HG03103 (cell line): ENCODE results near the gene PCID2.

ENCODE experiments used
- ATAC-seq: cut with Tn5 transposase; IDR thresholded peaks from one replicate; pipeline ENCODE4 v1.9.1; 2021; ENCODE audit warnings: low read depth; ENCODE audit not compliant: unreplicated experiment

Gene PCID2

GRCh38 chr13:113151745-113152690 is 56.5 kb downstream of the PCID2 start:
- no peak for ATAC-seq

GRCh38 chr13:113150550-113151365 is 57.7 kb downstream of the PCID2 start:
- ATAC-seq: no peak

- no peak for ATAC-seq
Measured at GRCh38 chr13:113149711-113150549, 58.5 kb downstream of the PCID2 start.

GRCh38 chr13:113148940-113149503 is 59.4 kb downstream of the PCID2 start:
- no peak for ATAC-seq

GRCh38 chr13:113148407-113148806 is 60.1 kb downstream of the PCID2 start:
- no peak for ATAC-seq

- ATAC-seq: no peak
Measured at GRCh38 chr13:113147206-113147605, 61.3 kb downstream of the PCID2 start.

DNA sequence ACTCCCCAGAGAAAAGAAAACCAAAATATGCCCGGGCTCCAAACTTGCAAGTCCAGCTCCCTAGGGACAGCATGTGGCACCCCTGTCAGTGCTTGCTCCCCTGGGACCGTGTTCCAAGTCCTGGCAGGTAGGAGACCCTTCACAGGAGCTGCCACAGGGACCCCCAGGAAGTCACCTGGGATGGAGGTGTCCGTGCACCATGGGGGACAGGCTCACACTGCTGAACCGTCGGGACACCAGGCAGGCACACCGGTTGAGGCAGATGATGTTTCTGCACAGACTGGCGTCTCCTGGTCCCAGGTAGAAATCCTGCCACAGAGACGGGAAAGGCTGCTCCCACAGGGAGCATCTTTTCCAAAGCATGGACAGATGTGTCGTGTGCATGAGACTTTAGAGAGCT is 61.7 kb downstream of the PCID2 start:
- no peak for ATAC-seq

DNA sequence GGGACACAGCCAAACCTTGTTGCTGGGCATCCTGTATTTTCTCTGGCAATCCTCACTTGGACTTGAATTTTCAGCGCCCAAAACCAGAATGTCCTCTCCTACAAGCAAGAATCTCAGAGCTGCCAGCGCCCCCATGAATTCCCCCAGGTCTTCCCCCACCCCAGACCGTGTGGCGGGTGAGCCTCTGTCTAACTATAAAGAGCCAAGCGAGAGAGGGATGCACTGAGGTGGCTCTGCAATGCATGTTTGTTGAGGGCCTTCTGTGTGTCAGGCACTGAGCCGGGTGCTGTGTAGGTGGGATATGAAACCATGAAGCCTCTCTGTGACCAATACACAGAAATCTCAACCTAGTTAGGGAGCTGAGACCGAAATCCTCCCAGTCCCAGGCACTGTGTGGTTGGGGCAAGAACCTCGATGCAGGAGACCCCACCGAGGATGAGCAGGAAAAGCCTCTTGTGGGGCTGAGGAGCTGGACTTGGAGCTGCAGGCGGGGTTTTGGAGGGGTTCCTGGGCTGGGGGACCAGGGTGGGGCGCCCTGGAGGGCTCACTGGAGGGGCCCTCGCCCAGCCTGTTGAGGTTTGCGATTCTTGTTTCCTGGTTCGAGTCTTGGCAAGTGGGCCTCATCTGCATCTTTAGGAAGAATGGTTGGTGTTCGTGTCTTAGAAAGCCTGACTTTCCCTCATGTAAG is 62.4 kb downstream of the PCID2 start:
- ATAC-seq: no peak

- ATAC-seq: no peak
Measured at GRCh38 chr13:113145496-113145895, 63.0 kb downstream of the PCID2 start.

DNA sequence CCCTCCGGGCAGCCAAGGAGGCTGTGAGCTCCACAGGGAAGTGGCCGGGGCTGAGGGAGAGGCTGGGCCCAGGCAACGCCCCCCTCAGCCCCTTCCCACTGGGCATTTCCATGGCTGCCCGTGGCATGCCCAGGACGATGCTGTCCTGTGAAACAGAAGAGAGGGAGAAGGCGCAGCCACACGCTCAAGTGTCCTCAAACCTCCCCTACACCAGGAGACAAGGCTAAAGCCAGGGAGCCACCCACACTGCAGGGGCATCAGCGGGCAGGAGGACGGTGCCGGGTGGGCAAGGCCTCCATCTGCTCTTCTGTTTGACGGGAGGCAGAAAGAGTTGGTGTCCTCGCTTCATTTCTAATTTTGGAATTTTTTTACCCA is 64.2 kb downstream of the PCID2 start:
- ATAC-seq: no peak

DNA sequence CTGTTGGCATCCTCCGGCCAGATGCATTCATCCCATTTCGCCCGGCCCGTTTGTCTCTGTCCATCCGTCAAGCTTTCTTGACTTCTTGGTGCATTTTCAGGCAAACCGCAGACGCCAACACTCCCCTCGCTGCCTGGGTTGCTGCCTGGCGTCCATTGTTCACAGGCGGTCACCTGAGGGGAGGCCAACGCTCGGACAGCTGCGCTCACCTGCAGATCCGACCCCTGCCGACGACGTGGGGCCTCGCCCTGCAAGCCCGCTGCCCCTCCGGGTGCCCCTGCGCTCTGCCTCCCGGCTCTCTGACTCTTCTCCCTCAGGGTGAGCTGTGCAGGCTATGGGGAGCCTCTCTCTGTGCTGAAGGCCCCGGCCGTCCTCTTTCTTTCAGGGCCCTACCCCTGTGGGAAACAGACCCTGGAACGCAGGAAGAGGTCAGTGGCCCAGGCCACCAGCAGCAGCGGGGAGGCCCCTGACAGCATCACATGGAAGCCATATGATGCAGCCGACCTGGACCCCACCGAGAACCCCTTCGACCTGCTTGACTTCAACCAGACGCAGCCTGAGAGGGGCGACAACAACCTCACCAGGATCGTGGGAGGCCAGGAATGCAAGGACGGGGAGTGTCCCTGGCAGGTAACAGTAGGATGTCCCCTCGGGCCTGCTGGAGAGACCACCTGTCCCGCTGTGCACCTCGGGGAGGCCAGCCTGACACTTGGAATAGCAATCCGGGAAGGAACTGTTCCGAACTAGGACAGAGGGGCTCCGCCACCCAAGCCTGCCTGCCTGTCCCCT is 64.8 kb downstream of the PCID2 start:
- no peak for ATAC-seq

DNA sequence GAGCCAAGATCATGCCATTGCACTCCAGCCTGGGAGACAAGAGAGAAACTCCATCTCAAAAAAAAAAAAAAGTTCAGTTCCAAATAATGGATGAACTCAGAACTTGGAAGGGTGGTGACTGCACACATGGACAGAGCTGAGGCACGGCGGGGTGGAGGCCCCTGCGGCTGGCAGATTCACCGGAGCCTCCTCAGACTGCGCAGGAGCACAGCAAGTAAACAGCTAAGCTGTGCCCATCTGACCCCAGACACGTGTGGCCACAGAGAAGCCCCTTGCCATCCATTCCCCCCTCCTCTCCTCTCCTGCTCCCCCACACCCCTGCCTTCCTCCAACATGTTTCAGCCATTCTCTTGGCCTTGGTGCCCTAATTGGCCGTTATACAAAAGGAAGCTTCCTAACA is 65.6 kb downstream of the PCID2 start:
- no peak for ATAC-seq

GRCh38 chr13:113141601-113141970 is 66.9 kb downstream of the PCID2 start:
- no peak for ATAC-seq

DNA sequence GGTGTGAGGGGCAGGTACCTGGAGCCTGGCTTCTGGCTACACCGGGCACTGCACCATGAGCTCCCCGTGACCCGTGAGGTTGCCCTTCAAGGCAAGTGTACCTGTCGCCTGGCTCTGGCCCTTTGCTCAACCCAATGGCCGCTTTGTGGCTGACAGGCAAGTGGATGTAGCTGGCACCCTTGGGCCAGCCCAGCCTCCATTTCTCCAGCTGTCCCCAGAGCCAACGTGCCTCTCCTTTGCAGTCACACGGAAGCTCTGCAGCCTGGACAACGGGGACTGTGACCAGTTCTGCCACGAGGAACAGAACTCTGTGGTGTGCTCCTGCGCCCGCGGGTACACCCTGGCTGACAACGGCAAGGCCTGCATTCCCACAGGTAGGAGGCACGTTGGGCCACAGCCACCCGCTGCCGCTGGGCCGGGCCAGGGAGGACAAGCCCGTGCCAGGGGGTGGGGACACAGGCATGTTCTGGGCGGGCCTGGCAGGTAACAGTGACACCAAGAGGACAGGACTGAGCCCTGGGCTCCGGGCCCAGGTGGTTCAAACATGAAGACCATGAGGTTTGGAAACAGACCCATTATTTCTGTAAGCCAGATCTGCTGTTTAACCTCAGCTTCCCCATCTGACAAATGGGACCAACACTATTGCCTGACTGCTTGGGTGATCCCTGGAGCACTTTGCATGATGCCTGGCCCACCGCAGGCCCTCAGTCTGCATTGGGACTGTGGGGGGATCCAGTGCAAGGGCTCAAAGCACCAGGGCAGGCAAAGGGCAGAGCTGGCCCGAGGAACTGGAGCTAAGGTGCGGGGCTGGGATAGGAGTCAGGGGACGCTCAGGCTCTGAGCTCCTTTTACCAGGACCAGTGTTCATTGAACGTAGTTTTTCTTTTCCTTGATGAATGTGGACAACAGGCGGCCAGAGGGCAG is 67.5 kb downstream of the PCID2 start:
- no peak for ATAC-seq

- ATAC-seq: no peak
Measured at GRCh38 chr13:113139577-113139976, 68.9 kb downstream of the PCID2 start.

GRCh38 chr13:113138792-113139551 is 69.5 kb downstream of the PCID2 start:
- ATAC-seq: no peak

DNA sequence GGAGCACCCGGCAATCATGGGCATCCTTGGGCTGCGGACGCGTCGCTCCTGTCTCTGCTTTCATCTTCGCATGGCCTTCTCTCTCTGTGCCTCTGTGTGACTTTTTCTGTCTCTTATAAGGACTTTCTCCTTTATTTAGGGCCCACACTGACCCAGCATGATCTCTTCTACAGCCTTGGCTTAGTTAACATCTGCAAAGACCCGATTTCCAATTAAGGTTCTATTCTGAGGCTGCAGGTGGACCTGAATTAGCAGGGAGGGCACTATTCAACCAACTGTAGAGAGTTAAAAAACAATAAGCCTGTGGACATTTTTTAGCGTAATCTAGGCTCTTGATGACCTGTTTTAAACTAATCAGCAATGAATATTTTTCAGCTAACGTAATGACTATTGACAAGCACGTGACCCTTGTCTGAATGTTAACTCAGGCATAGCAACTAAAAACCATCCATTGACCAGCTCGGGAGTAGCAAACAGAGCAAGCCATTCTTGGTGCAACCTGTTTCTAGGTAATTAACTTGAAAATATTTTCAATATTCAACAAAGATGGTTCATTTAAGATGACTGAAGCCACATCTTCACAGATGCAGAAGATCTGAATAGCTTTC is 70.7 kb downstream of the PCID2 start:
- no peak for ATAC-seq
